Stomach (tissue), 4 donors: ENCODE measurements around the gene KANSL1.

Source experiments
- CTCF ChIP-seq, 7 experiments: fragments of 450-650 bp in 4 of 7; fragments of 200-600 bp in 3 of 7; sonication (generic) in 3 of 7; IDR thresholded peaks; one replicate each; pipeline ENCODE4 v1.5.1; 2016 to 2019; ENCODE audit warnings: antibody characterized with exemption in 7 of 7, control low read depth in 2 of 7, mild to moderate bottlenecking in 1 of 7
- EP300 ChIP-seq: sonication (generic); formaldehyde crosslinking; IDR thresholded peaks from one replicate; pipeline ENCODE4 v1.6.1; 2017; ENCODE audit warnings: antibody characterized with exemption
- POLR2A ChIP-seq, 4 donors: fragments of 450-650 bp; IDR thresholded peaks; one replicate each; pipeline ENCODE4 v1.6.1; 2016; ENCODE audit warnings: antibody characterized with exemption in 4 of 4, control low read depth in 2 of 4, mild to moderate bottlenecking in 1 of 4, moderate library complexity in 1 of 4
- POLR2AphosphoS5 ChIP-seq, 3 donors: sonication (generic); formaldehyde crosslinking; IDR thresholded peaks; one replicate each; pipeline ENCODE4 v1.6.1; 2016; ENCODE audit warnings: antibody characterized with exemption in 3 of 3

DNA sequence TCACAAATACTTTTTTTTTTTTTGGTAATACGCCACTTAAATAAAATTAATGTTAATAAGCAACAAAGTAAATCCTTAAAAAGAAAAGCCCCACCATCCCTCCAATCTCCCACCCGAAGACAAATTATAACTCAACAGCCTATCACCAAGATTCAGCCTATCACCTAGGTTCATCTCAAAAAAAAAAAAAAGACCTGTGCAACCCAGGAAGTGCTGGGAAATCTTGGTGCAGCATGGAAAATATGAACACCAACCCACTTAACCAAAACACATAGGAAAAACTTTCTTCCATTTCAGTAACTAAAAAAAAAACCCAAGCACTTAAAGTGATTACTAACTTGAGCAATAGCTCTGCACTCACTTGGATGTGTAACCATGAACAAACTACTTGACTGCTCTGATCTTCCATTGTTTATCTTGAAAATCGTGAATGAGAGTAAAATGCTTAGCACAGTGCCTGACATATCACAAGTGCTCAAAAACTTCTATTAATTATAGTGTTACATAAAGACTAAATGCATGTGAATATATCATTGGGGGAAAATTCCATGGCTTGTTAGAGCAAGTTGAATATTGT, 103.8 kb downstream of the KANSL1 start:
- TF ChIP-seq CTCF (IDR thresholded peaks at IDR 0.05) (no peak), EP300 (no peak), POLR2AphosphoS5 (IDR thresholded peaks at IDR 0.05) (no peak), POLR2A (IDR thresholded peaks at IDR 0.05) (no peak)
